OCI-LY7 (cell line): Measurements from ENCODE around the gene CBS.
"Not testable (repeated sequence)": the region's sequence is repeated elsewhere in the genome, so short reads cannot be mapped to it uniquely, and the experiment has no call there.

Experiments
- CTCF ChIP-seq: fragments of 200-600 bp; sonication (generic); conservative IDR thresholded peaks from 2 replicates; pipeline ENCODE4 v1.5.1; 2014; ENCODE audit warnings: mild to moderate bottlenecking, antibody characterized with exemption, low read length, moderate library complexity, mixed read lengths
- EZH2phosphoT487 ChIP-seq: fragments of 200-600 bp; sonication (generic); IDR thresholded peaks from 2 replicates; pipeline ENCODE4 v1.6.1; 2018; ENCODE audit warnings: low read depth, borderline replicate concordance, mild to moderate bottlenecking, mixed run types, antibody characterized with exemption, low read length, moderate library complexity, mixed read lengths

GRCh38 chr21:43082587-43083300 lies 7.1 kb upstream of the CBS start:
- not testable (repeated sequence) for TF ChIP-seq CTCF, EZH2phosphoT487
